Measurements from ENCODE around the gene KMT2D. TPM values are rescaled to one million over a fixed set of nuclear protein-coding genes. Genes with fewer than 3 reads are reported as not detected.

The KMT2D gene
- total and polyA plus RNA-seq, 2 of the 8 experiments (the other 6 are each of a cell fraction or from before 2014, with no cell fraction given) = 9.1 to 86.3 TPM

DNA sequence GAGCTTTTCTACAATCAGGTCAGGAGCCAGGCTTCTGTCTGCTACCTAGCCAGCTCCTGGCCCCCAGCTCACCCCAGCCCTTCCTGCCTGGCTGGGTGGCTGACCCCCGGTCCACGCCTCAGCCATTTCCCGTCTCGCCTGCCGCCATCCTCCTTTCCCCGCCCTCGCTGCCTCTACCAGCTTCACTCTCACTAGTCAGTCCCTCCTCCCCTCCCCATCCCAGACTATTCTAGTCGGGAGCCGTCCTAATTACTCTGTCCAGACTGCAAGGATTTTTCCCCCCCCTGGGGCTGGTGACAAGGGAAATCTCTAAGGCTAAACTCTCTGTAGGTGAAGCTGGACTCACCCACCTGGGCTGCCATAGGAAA lies 33.2 kb upstream of the KMT2D start (continued):
- TF ChIP-seq SIN3A (conservative IDR thresholded peaks at IDR 0.05 in 1 of 2, IDR thresholded peaks at IDR 0.05 in 1 of 2; ENCODE audit: low read depth in 1 of 2, low read length in 2 of 2) = no peak
- no peak for TF ChIP-seq HDAC6 (IDR thresholded peaks at IDR 0.05; ENCODE audit: low read depth, low read length)
- no peak for TF ChIP-seq EZH2 (IDR thresholded peaks at IDR 0.05; ENCODE audit: low read depth, low read length, severe bottlenecking)
- TF ChIP-seq GABPA (IDR thresholded peaks at IDR 0.05; ENCODE audit: borderline replicate concordance, insufficient read depth, low read length) = no peak

Data from H1 (cell line).